Astrocyte (in vitro differentiated cells and primary cell): ENCODE measurements around the gene ACTL7A. TPM values are rescaled to one million over a fixed set of nuclear protein-coding genes. Genes with fewer than 3 reads are reported as not detected.

ENCODE experiments used
- DNase-seq: peaks from one replicate; pipeline ENCODE4 v3.0.0-alpha.2; 2010; ENCODE audit warnings: low read depth
- FAIRE-seq: peaks from 2 replicates; lab custom pipeline; 2011; peaks lifted over from hg19 to GRCh38; lab: Jason Lieb, UNC
- H2AFZ ChIP-seq: 2 replicates; pipeline ENCODE4 v1.6.0; 2012; ENCODE audit warnings: low read depth, low read length, inconsistent platforms
- H3K27ac ChIP-seq: 2 replicates; pipeline ENCODE4 v1.5.1; 2011; ENCODE audit warnings: low read depth, low read length, inconsistent platforms
- H3K27me3 ChIP-seq: 2 replicates; pipeline ENCODE4 v1.6.0; 2011; ENCODE audit warnings: low read length, inconsistent platforms; ENCODE audit not compliant: insufficient read depth
- H3K36me3 ChIP-seq: 2 replicates; pipeline ENCODE4 v1.5.1; 2011; ENCODE audit warnings: low read length, inconsistent platforms; ENCODE audit not compliant: insufficient read depth
- H3K4me1 ChIP-seq: 2 replicates; pipeline ENCODE4 v1.5.1; 2011; ENCODE audit warnings: low read length, inconsistent platforms; ENCODE audit not compliant: insufficient read depth
- H3K4me2 ChIP-seq: 2 replicates; pipeline ENCODE4 v1.6.0; 2012; ENCODE audit warnings: low read length, inconsistent platforms
- H3K4me3 ChIP-seq: 2 replicates; pipeline ENCODE4 v1.5.1; 2011; ENCODE audit warnings: low read depth, mild to moderate bottlenecking, low read length, inconsistent platforms; ENCODE audit not compliant: insufficient read depth
- H3K79me2 ChIP-seq: 2 replicates; pipeline ENCODE4 v1.6.0; 2012; ENCODE audit warnings: mild to moderate bottlenecking, low read length, inconsistent platforms; ENCODE audit not compliant: insufficient read depth
- H3K9ac ChIP-seq: 2 replicates; pipeline ENCODE4 v1.6.0; 2012; ENCODE audit warnings: mild to moderate bottlenecking, low read length, inconsistent platforms
- H3K9me3 ChIP-seq: 2 replicates; pipeline ENCODE4 v1.5.1; 2012; ENCODE audit warnings: low read depth, mild to moderate bottlenecking, low read length, inconsistent platforms; ENCODE audit not compliant: insufficient read depth
- H4K20me1 ChIP-seq: 2 replicates; pipeline ENCODE4 v1.6.0; 2012; ENCODE audit warnings: low read length, inconsistent platforms; ENCODE audit not compliant: insufficient read depth
- H3K27ac Mint-ChIP-seq: one replicate; pipeline ENCODE4 v1.8.0; 2021; ENCODE audit warnings: mild to moderate bottlenecking, mixed read lengths; ENCODE audit not compliant: unreplicated experiment
- H3K27me3 Mint-ChIP-seq: one replicate; pipeline ENCODE4 v1.8.0; 2021; ENCODE audit warnings: low read depth, mixed read lengths; ENCODE audit not compliant: unreplicated experiment
- H3K36me3 Mint-ChIP-seq: one replicate; pipeline ENCODE4 v1.8.0; 2021; ENCODE audit warnings: low read depth, mixed read lengths; ENCODE audit not compliant: unreplicated experiment
- H3K4me1 Mint-ChIP-seq: one replicate; pipeline ENCODE4 v1.8.0; 2021; ENCODE audit warnings: low read depth, mixed read lengths; ENCODE audit not compliant: unreplicated experiment
- H3K4me3 Mint-ChIP-seq: one replicate; pipeline ENCODE4 v1.8.0; 2021; ENCODE audit warnings: mild to moderate bottlenecking, moderate library complexity, mixed read lengths; ENCODE audit not compliant: unreplicated experiment
- H3K9me3 Mint-ChIP-seq: one replicate; pipeline ENCODE4 v1.8.0; 2021; ENCODE audit warnings: mild to moderate bottlenecking, mixed read lengths; ENCODE audit not compliant: unreplicated experiment
- EZH2 ChIP-seq: IDR thresholded peaks from 2 replicates; pipeline ENCODE4 v1.6.1; 2012; ENCODE audit warnings: mild to moderate bottlenecking, low read length, inconsistent platforms; ENCODE audit not compliant: insufficient read depth
- total RNA-seq: library from RNA; stranded (reverse); gene quantifications from 2 replicates; pipeline ENCODE4 v1.2.1, GENCODE V29; 2021
- TF ChIP-seq, protein P1 (sequence below): IDR thresholded peaks from 2 replicates; pipeline ENCODE4 v1.5.1; 2011; ENCODE audit warnings: low read depth, mild to moderate bottlenecking, inconsistent platforms, low read length, moderate library complexity; ENCODE audit not compliant: insufficient read depth

Gene ACTL7A
- total RNA-seq, 1 donor from 2014 or later, result not detected

DNA sequence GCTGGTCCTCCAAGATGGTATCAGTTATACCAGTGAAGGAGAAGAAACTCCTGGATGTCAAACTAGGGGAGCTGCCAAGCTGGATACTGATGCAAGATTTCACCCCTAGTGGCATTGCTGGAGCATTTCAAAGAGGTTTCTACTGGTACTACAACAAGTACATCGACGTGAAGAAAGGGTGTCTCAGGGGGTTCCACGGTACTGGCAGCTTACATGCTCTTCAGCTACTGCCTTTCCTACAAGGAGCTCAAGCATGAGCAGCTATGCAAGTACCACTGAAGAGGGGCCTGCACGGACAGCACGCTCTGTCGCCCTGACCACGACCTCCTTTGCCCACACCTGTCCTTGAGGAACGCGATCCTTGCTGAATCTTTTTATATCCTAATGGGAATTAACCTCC lies 25.7 kb upstream of the ACTL7A start:
- Histone ChIP-seq H3K4me3 (no peak overlapping the region), H2AFZ (no peak overlapping the region), H3K27me3 (no peaks in the 10 kb centered on the region), H3K4me1 (peaks cover 8% of the 10 kb centered on the region), H3K27ac (no peak overlapping the region), H3K9ac (no peak overlapping the region), H4K20me1 (no peaks in the 10 kb centered on the region), H3K4me2 (no peak overlapping the region), H3K9me3 (no peaks in the 10 kb centered on the region), H3K36me3 (no peaks in the 10 kb centered on the region), H3K79me2 (no peaks in the 10 kb centered on the region)
- Mint-ChIP-seq H3K27me3 (peaks cover 2% of the 10 kb centered on the region), H3K27ac (no peak overlapping the region), H3K9me3 (no peaks in the 10 kb centered on the region), H3K4me3 (no peak overlapping the region), H3K36me3 (no peaks in the 10 kb centered on the region), H3K4me1 (peaks cover 8% of the 10 kb centered on the region)
- FAIRE-seq, result no peak
- TF ChIP-seq, protein P1, sequence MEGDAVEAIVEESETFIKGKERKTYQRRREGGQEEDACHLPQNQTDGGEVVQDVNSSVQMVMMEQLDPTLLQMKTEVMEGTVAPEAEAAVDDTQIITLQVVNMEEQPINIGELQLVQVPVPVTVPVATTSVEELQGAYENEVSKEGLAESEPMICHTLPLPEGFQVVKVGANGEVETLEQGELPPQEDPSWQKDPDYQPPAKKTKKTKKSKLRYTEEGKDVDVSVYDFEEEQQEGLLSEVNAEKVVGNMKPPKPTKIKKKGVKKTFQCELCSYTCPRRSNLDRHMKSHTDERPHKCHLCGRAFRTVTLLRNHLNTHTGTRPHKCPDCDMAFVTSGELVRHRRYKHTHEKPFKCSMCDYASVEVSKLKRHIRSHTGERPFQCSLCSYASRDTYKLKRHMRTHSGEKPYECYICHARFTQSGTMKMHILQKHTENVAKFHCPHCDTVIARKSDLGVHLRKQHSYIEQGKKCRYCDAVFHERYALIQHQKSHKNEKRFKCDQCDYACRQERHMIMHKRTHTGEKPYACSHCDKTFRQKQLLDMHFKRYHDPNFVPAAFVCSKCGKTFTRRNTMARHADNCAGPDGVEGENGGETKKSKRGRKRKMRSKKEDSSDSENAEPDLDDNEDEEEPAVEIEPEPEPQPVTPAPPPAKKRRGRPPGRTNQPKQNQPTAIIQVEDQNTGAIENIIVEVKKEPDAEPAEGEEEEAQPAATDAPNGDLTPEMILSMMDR, result no peak
- TF ChIP-seq EZH2, result no peak
- DNase-seq, result no peak

DNA sequence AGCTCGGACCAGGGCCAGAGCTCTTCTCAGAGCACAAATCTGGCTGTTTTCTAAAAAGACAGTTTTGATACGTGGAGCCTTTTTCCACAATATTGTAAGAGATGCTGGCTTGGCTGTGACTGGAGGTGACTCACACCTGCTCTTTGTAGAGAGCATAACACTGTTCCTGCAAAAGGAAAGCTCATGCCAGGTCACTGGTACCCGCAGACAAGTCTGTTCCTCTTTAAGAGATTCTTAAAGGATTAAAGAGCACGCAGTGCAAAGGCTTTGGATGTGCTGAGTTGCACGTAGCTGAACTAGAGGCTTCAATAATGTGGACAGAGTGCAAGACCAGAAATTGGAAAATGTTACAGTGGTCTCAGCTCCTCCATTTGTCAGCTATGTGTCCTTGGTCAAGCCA lies 25.3 kb upstream of the ACTL7A start:
- Histone ChIP-seq H4K20me1 (no peaks in the 10 kb centered on the region), H3K4me2 (no peak overlapping the region), H3K36me3 (no peaks in the 10 kb centered on the region), H3K9me3 (no peaks in the 10 kb centered on the region), H3K9ac (no peak overlapping the region), H3K27ac (no peak overlapping the region), H2AFZ (no peak overlapping the region), H3K27me3 (no peaks in the 10 kb centered on the region), H3K4me3 (no peak overlapping the region), H3K79me2 (no peaks in the 10 kb centered on the region), H3K4me1 (peaks cover 8% of the 10 kb centered on the region)
- Mint-ChIP-seq H3K27ac (no peak overlapping the region), H3K4me1 (peaks cover 8% of the 10 kb centered on the region), H3K4me3 (no peak overlapping the region), H3K36me3 (no peaks in the 10 kb centered on the region), H3K9me3 (no peaks in the 10 kb centered on the region), H3K27me3 (no peaks in the 10 kb centered on the region)
- no peak for FAIRE-seq
- no peak for TF ChIP-seq EZH2
- TF ChIP-seq, protein P1, result no peak
- peak; percentile 10 for DNase-seq

DNA sequence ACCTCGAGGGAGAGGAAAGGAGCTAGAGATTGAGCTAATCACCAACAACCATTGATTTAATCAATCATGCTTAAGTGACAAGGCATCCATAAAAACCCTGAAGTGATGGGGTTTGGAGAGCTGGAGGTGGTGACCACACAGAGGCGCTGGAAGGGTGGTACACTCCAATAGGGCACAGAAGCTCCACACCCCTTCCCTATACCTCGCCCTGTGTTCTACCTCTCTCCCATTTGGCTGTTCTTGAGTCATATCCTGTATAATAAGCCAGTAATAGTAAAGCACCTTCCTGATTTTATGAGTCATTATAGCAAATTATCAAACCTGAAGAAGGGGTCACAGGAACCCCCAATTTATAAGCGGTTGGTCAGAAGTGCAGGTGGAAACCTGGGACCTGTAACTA lies 24.5 kb upstream of the ACTL7A start:
- no peak overlapping the region for H3K27ac ChIP-seq
- H3K4me1 ChIP-seq, result peaks cover 8% of the 10 kb centered on the region
- Mint-ChIP-seq H3K36me3 (no peaks in the 10 kb centered on the region), H3K4me1 (peaks cover 6% of the 10 kb centered on the region), H3K4me3 (no peak overlapping the region), H3K27ac (no peak overlapping the region), H3K27me3 (no peaks in the 10 kb centered on the region), H3K9me3 (no peaks in the 10 kb centered on the region)
- H3K4me2 ChIP-seq, result no peak overlapping the region
- no peaks in the 10 kb centered on the region for H4K20me1 ChIP-seq
- no peaks in the 10 kb centered on the region for H3K36me3 ChIP-seq
- no peaks in the 10 kb centered on the region for H3K79me2 ChIP-seq
- TF ChIP-seq, protein P1, result no peak
- TF ChIP-seq EZH2, result no peak
- FAIRE-seq (no peak), DNase-seq (no peak)
- no peaks in the 10 kb centered on the region for H3K9me3 ChIP-seq
- H3K9ac ChIP-seq, result no peak overlapping the region
- H2AFZ ChIP-seq, result no peak overlapping the region
- H3K27me3 ChIP-seq, result no peaks in the 10 kb centered on the region
- H3K4me3 ChIP-seq, result no peak overlapping the region
